MM.1S (cell line): ENCODE data around the gene LIN7A.
A peak's percentile ranks its signal among the peaks of the same experiment; 100 is the strongest.

Experiments used
- DNase-seq: peaks from one replicate; pipeline ENCODE4 v3.0.0-alpha.2; 2015
- H2AFZ ChIP-seq: fragments of 300-600 bp; sonication (generic); 2 replicates; pipeline ENCODE4 v1.6.0; 2016; ENCODE audit warnings: antibody characterized with exemption, low read length
- H3F3A ChIP-seq: fragments of 300-600 bp; sonication (generic); 2 replicates; pipeline ENCODE4 v1.6.1; 2016; ENCODE audit warnings: mild to moderate bottlenecking, antibody characterized with exemption, low read length, moderate library complexity, mixed read lengths; ENCODE audit not compliant: insufficient read depth
- H3K27ac ChIP-seq: fragments of 300-600 bp; sonication (generic); 2 replicates; pipeline ENCODE4 v1.5.1; 2016; ENCODE audit warnings: mild to moderate bottlenecking, low read length
- H3K27me3 ChIP-seq: fragments of 300-600 bp; sonication (generic); replicated peaks from 2 replicates; pipeline ENCODE4 v1.6.0; 2016; ENCODE audit warnings: low read length; ENCODE audit not compliant: insufficient read depth
- H3K36me3 ChIP-seq: fragments of 300-600 bp; sonication (generic); replicated peaks from 2 replicates; pipeline ENCODE4 v1.6.1; 2016; ENCODE audit warnings: mild to moderate bottlenecking, low read length, mixed read lengths; ENCODE audit not compliant: insufficient read depth
- H3K4me1 ChIP-seq: fragments of 300-600 bp; sonication (generic); 2 replicates; pipeline ENCODE4 v1.6.1; 2016; ENCODE audit warnings: low read length, mixed read lengths
- H3K4me2 ChIP-seq: fragments of 300-600 bp; sonication (generic); 2 replicates; pipeline ENCODE4 v1.6.0; 2016; ENCODE audit warnings: low read depth, low read length
- H3K4me3 ChIP-seq: fragments of 300-600 bp; sonication (generic); 2 replicates; pipeline ENCODE4 v1.5.1; 2016; ENCODE audit warnings: low read length, mixed read lengths
- H3K79me2 ChIP-seq: fragments of 300-600 bp; sonication (generic); 2 replicates; pipeline ENCODE4 v1.6.1; 2016; ENCODE audit warnings: mixed run types, low read length, mixed read lengths
- H3K9ac ChIP-seq: fragments of 300-600 bp; sonication (generic); 2 replicates; pipeline ENCODE4 v1.6.1; 2016; ENCODE audit warnings: low read length, mixed read lengths
- H3K9me2 ChIP-seq: fragments of 300-600 bp; sonication (generic); replicated peaks from 2 replicates; pipeline ENCODE4 v1.6.1; 2016; ENCODE audit warnings: mild to moderate bottlenecking, low read length, mixed read lengths; ENCODE audit not compliant: insufficient read depth
- H3K9me3 ChIP-seq: fragments of 300-600 bp; sonication (generic); replicated peaks from 2 replicates; pipeline ENCODE4 v1.6.1; 2016; ENCODE audit warnings: mild to moderate bottlenecking, low read length, mixed read lengths; ENCODE audit not compliant: insufficient read depth
- H4K20me1 ChIP-seq: fragments of 300-600 bp; sonication (generic); 2 replicates; pipeline ENCODE4 v1.6.1; 2016; ENCODE audit warnings: mild to moderate bottlenecking, low read length, moderate library complexity, mixed read lengths; ENCODE audit not compliant: insufficient read depth
- EZH2 ChIP-seq: fragments of 300-600 bp; sonication (generic); optimal IDR thresholded peaks from 2 replicates; pipeline ENCODE3; 2017; ENCODE audit warnings: low read depth, mild to moderate bottlenecking, antibody characterized with exemption, low read length, mixed read lengths
- EZH2phosphoT487 ChIP-seq: fragments of 300-600 bp; sonication (generic); IDR thresholded peaks from 2 replicates; pipeline ENCODE4 v1.6.1; 2018; ENCODE audit warnings: antibody characterized with exemption, low read length
- TF ChIP-seq, protein P1 (sequence below): fragments of 300-600 bp; sonication (generic); IDR thresholded peaks from 2 replicates; pipeline ENCODE4 v1.5.1; 2016; ENCODE audit warnings: antibody characterized with exemption, low read length, mixed read lengths

The LIN7A gene

DNA sequence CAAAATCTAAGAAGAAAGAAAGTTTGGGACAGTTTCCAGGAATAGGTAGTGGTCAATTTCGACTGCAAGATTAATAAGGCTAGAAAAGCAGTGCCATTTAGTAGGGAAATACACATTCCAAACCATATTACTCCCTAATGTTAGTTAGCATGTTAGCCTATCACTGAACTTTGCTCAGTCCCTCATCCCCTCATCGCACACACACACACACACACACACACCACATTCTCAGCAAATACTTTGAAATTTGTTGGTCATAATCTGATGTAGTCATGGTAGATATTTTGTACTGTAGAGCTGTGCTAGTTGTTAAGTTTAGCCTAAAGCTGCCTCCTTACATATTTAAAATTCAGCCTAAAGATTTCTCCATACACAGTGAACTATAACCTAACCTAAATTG lies 157.0 kb downstream of the LIN7A start:
- no peak overlapping the region for H3K4me2 ChIP-seq
- DNase-seq, result no peak
- H4K20me1 ChIP-seq, result no peaks in the 10 kb centered on the region
- H3K79me2 ChIP-seq, result no peaks in the 10 kb centered on the region
- no peaks in the 10 kb centered on the region for H3K9me3 ChIP-seq
- H3K4me1 ChIP-seq, result no peaks in the 10 kb centered on the region
- no peaks in the 10 kb centered on the region for H3F3A ChIP-seq
- H3K9ac ChIP-seq, result no peak overlapping the region
- H3K9me2 ChIP-seq, result no peaks in the 10 kb centered on the region
- no peaks in the 10 kb centered on the region for H3K27me3 ChIP-seq
- no peaks in the 10 kb centered on the region for H3K36me3 ChIP-seq
- no peak overlapping the region for H3K27ac ChIP-seq
- no peak for TF ChIP-seq EZH2phosphoT487
- TF ChIP-seq EZH2, result no peak
- TF ChIP-seq, protein P1, sequence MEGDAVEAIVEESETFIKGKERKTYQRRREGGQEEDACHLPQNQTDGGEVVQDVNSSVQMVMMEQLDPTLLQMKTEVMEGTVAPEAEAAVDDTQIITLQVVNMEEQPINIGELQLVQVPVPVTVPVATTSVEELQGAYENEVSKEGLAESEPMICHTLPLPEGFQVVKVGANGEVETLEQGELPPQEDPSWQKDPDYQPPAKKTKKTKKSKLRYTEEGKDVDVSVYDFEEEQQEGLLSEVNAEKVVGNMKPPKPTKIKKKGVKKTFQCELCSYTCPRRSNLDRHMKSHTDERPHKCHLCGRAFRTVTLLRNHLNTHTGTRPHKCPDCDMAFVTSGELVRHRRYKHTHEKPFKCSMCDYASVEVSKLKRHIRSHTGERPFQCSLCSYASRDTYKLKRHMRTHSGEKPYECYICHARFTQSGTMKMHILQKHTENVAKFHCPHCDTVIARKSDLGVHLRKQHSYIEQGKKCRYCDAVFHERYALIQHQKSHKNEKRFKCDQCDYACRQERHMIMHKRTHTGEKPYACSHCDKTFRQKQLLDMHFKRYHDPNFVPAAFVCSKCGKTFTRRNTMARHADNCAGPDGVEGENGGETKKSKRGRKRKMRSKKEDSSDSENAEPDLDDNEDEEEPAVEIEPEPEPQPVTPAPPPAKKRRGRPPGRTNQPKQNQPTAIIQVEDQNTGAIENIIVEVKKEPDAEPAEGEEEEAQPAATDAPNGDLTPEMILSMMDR, result no peak
- no peak overlapping the region for H2AFZ ChIP-seq
- H3K4me3 ChIP-seq, result no peak overlapping the region

DNA sequence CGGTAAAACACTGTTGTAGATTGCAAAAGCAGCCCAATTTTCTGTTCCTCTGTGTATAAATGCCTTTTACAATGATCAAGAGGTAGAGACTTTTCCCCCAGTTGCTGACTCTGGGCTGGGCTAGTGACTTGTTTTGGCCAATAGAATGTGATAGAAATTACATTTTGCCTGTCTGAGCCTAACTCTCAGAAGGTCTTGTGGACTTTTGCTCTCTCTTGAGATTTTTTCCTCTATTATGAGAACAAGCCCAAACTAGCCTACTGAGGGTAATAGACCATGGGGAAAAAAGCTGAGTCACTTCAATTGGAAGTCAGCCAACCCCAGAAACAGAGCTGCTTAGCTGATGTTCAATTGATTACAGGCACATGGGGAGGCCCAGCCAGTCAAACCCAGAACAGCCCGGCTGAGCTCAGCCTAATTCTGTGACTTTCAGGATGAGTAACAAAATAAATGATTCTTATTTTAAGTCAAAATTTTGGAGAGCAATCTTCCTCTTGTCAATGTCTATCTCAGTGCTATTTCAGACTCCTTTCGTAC lies 159.7 kb downstream of the LIN7A start:
- no peaks in the 10 kb centered on the region for H3K79me2 ChIP-seq
- no peaks in the 10 kb centered on the region for H3K9me2 ChIP-seq
- H3K27ac ChIP-seq, result no peak overlapping the region
- no peaks in the 10 kb centered on the region for H3K36me3 ChIP-seq
- H3F3A ChIP-seq, result no peaks in the 10 kb centered on the region
- H4K20me1 ChIP-seq, result no peaks in the 10 kb centered on the region
- no peaks in the 10 kb centered on the region for H3K4me1 ChIP-seq
- peak; percentile 31 for DNase-seq
- no peak for TF ChIP-seq EZH2phosphoT487
- TF ChIP-seq EZH2, result no peak
- TF ChIP-seq, protein P1, result no peak
- H3K9me3 ChIP-seq, result no peaks in the 10 kb centered on the region
- no peak overlapping the region for H3K9ac ChIP-seq
- no peak overlapping the region for H2AFZ ChIP-seq
- H3K27me3 ChIP-seq, result no peaks in the 10 kb centered on the region
- H3K4me2 ChIP-seq, result no peak overlapping the region
- H3K4me3 ChIP-seq, result no peak overlapping the region

DNA sequence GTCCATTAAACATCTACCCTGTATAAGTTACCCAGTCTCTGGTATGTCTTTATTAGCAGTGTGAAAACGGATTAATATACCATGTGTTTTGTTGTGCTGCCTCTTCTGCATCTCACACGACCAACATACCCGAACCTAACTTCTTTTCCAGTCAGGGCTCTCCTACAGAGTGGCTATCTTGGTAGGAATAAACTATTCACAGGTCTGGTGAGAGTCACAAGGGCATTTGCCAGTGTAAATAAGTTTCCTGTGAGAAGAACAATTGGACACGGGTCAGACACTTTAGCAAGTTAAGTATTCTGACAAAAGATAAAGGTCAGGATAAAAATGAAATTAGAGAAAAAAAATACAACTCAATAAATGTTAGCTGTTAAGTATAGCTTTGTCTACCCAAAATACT lies 160.1 kb downstream of the LIN7A start:
- no peak overlapping the region for H3K4me3 ChIP-seq

More for the DNA sequence above, 160.1 kb downstream of the LIN7A start:
- no peaks in the 10 kb centered on the region for H3K27me3 ChIP-seq
- no peaks in the 10 kb centered on the region for H3K9me2 ChIP-seq
- no peaks in the 10 kb centered on the region for H3K4me1 ChIP-seq
- no peaks in the 10 kb centered on the region for H3K9me3 ChIP-seq
- H3K4me2 ChIP-seq, result no peak overlapping the region
- H3K9ac ChIP-seq, result no peak overlapping the region
- H3K36me3 ChIP-seq, result no peaks in the 10 kb centered on the region
- no peaks in the 10 kb centered on the region for H3K79me2 ChIP-seq
- H2AFZ ChIP-seq, result no peak overlapping the region
- no peaks in the 10 kb centered on the region for H4K20me1 ChIP-seq
- H3F3A ChIP-seq, result no peaks in the 10 kb centered on the region
- TF ChIP-seq EZH2 (no peak), EZH2phosphoT487 (no peak)
- TF ChIP-seq, protein P1, result no peak
- no peak for DNase-seq
- H3K27ac ChIP-seq, result no peak overlapping the region
